GM19025 (cell line): ENCODE measurements around the gene PNPLA8.
"Not testable (repeated sequence)": the region's sequence is repeated elsewhere in the genome, so short reads cannot be mapped to it uniquely, and the experiment has no call there.

Source experiments
- ATAC-seq: cut with Tn5 transposase; IDR thresholded peaks from one replicate; pipeline ENCODE4 v1.9.1; 2021; ENCODE audit warnings: mild to moderate bottlenecking, low read depth, moderate library complexity; ENCODE audit not compliant: unreplicated experiment

The PNPLA8 gene, protein sequence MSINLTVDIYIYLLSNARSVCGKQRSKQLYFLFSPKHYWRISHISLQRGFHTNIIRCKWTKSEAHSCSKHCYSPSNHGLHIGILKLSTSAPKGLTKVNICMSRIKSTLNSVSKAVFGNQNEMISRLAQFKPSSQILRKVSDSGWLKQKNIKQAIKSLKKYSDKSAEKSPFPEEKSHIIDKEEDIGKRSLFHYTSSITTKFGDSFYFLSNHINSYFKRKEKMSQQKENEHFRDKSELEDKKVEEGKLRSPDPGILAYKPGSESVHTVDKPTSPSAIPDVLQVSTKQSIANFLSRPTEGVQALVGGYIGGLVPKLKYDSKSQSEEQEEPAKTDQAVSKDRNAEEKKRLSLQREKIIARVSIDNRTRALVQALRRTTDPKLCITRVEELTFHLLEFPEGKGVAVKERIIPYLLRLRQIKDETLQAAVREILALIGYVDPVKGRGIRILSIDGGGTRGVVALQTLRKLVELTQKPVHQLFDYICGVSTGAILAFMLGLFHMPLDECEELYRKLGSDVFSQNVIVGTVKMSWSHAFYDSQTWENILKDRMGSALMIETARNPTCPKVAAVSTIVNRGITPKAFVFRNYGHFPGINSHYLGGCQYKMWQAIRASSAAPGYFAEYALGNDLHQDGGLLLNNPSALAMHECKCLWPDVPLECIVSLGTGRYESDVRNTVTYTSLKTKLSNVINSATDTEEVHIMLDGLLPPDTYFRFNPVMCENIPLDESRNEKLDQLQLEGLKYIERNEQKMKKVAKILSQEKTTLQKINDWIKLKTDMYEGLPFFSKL

GRCh38 chr7:108525985-108526767, at the start of gene PNPLA8:
PNPLA8 (minus strand) TSS chr7:108526135; CDS start chr7:108515491, 10,644 bp downstream.
- ATAC-seq: peak; percentile 90

- no peak for ATAC-seq
Observed at GRCh38 chr7:108575156-108575555, 49.2 kb upstream of the PNPLA8 start.

DNA sequence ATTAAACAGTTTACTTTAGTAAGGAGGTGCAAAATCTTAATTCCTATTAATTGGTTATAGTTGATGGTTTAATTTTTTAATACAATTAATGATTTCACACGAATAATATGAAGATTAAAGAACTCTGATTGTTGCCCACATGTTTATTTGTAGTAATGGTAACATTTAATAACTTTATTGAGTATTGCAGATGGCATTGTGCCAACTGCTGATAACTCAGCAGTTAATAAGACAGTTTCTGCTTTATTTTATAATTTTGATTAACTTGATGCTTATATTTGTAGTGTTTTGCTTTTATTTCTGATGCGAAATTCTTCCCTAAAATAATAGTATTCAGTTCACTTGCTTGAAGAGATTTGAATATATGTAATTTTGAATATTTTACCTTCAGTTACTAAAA, 46.5 kb upstream of the PNPLA8 start:
- ATAC-seq: no peak

GRCh38 chr7:108570146-108570755, 44.3 kb upstream of the PNPLA8 start:
- ATAC-seq: peak; percentile 8

DNA sequence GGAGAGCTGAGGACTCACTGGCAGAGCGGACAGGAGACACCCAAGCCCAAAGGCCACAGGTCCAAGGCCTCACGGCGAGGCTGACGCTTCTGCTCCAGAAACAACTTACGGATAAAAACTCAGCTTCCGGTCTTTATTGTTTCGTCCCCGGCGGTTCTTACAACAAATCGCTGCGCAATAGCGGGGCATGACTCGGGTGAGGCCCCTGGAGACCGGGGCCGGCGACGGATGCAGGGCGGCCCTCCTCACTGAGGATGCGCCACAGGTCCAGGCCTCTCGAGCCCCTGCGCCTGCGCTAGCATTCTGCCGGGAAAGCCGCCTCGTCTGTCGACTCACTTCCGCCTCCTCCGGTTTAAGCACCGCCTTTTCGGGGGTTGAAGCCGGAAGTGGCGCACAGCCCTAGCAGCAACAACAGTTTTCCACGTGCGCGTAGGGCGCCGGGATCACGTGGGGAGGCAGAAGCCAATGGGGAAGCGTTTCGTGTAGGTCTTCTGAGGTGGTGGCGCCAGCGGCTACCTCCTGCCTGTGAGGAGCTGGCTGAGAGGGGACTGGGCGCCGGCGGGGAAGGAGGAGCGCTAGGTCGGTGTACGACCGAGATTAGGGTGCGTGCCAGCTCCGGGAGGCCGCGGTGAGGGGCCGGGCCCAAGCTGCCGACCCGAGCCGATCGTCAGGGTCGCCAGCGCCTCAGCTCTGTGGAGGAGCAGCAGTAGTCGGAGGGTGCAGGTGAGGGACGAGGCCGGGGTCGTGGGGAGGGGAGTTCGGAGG, 43.6 kb upstream of the PNPLA8 start, which contains the start of the genes DNAJB9 and THAP5:
Gene DNAJB9 (plus strand): TSS at position 494 of the 765 bp plus-strand sequence. CDS start 1,853 bp downstream, outside the sequence.
Gene THAP5 (minus strand): TSS at position 326 of the 765 bp plus-strand sequence. CDS start 137 bp downstream, at position 189.
- ATAC-seq: peak; percentile 92

GRCh38 chr7:108568801-108569380, 43.0 kb upstream of the PNPLA8 start:
- no peak for ATAC-seq

DNA sequence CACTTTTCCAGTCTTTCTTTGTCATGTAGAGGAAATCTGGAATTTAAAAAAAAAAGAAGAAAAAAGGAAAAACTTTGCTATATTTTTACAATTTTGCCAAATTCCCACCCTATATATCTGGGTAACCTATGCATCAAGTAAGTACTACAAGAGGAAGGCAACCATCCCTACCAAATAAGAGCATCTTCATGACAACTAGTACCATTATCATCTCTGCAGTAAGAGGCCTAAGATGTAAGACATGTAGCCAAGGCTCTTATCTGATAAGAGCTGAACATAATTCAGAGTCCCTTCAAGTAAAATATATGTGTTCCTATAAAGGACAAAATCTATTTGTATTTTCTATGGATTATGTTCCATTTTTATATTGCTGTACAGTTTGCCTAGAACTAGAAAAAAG, 40.1 kb upstream of the PNPLA8 start:
- ATAC-seq: no peak

GRCh38 chr7:108561047-108561619, 35.2 kb upstream of the PNPLA8 start:
- no peak for ATAC-seq

DNA sequence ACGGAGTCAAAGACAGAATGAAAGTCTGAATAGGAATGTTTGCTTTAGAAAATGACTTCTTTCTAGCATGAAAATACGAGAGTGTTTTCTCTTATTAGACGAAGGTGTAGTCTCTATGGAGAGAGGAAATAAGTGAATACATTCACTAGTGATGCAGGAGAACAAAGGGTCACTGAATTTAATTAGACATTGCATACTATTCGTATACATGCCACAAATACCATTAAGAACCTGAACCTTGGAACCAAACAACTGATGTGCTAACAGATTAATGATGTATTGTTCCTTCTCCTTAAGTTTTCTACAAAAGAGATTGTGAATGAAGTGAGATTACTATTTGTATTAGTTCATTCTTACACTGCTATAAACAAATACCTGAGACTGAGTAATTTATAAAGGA, 33.3 kb upstream of the PNPLA8 start:
- no peak for ATAC-seq

DNA sequence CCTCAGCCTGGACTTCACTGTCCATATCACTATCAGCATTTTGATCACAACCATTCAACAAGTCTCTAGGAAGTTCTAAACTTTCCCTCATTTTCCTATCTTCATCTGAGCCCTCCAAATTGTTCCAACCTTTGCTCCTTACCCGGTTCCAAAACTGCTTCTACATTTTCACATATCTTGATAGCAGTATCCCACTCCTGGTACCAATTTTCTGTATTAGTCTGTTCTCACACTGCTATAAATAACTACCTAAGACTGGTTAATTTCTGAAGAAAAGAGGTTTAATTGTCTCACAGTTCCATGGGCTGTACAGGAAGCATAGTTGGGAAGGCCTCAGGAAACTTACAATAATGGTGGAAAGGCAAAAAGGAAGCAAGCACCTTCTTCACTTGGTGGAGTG, 31.7 kb upstream of the PNPLA8 start:
- ATAC-seq: no peak

- no peak for ATAC-seq
Observed at GRCh38 chr7:108557191-108557590, 31.3 kb upstream of the PNPLA8 start.

DNA sequence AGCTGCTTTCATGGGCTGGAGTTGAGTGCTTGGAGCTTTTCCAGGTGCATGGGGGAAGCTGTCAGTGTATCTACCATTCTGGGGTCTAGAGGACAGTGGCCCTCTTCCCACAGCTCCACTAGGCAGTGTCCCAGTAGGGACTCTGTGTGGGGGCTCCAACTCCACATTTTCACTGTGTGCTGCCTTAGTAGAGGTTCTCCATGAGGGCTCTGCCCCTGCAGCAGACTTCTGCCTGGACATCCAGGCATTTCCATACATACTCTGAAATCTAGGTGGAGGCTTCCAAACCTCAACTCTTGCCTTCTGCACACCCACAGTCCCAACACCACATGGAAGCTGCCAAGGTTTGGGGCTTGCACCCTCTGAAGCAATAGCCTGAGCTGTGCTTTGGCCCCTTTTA, 30.7 kb upstream of the PNPLA8 start:
- not testable (repeated sequence) for ATAC-seq

DNA sequence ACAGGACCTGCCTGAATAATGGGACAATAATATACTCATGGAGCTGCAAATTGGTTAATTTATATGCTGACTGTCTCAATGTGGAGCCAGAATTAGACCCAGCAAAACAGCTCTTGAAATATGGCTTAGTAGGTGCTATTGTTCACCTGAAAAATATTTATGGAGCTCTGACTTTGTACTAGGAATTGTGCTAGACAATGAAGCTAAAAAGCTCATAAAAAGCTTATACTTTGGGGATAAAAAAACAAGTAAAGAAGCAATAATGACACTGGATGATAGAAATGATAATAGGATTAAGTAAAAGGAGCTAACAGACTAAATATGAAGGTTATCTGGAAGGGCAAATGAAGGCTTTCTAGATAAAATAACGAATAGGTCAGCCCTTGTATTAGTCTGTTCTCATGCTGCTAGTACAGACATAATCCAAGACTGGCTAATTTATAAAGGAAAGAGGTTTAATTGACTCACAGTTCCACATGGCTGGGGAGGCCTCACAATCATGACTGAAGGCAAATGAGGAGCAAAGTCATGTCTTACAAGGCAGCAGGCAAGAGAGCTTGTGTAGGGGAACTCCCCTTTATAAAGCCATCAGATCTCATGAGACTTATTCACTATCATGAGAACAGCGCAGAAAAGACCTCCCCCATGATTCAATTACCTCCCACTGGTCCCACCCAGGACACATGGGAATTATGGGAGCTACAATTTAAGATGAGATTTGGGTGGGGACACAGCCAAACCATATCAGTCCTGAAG, 22.4 kb upstream of the PNPLA8 start:
- not testable (repeated sequence) for ATAC-seq

- no peak for ATAC-seq
Observed at GRCh38 chr7:108541478-108541877, 15.5 kb upstream of the PNPLA8 start.

- ATAC-seq: not testable (repeated sequence)
Observed at GRCh38 chr7:108538685-108539084, 12.8 kb upstream of the PNPLA8 start.

DNA sequence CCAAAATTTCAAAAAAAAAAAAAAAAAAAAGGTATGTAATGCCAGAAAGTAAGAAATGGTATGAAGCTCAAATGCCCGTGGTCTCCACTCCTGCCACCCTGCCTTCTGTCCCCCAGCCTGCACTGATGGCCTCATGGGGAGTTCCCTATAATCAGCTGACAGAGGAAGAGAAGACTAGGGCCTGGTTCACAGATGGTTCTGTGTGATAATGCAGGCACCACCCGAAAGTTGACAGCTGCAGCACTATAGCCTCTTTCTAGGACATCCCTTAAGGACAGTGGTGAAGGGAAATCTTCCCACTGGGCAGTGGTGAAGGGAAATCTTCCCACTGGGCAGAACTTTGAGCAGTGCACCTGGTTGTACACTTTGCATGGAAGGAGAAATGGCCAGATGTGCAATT, 12.3 kb upstream of the PNPLA8 start:
- not testable (repeated sequence) for ATAC-seq

DNA sequence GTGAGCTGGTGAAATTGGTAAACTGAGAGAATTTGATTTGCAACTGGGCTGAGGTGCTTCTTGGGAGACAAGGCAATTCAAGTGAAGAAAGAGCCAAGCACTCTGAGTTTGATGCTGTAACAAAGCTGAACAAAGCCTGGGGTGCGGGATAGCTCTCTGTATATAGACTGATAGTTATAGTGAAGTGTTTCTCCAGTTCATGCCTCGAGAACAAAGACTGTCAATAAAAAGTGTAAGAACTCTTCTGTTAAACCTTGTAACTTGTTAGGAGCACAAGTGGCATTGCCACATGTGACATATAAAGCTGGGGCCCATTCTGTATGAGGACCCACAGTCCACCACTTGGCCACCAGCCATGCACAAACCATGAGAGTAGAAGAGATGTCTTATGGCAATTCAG, 11.3 kb upstream of the PNPLA8 start:
- no peak for ATAC-seq

GRCh38 chr7:108535744-108536143, 9.8 kb upstream of the PNPLA8 start:
- no peak for ATAC-seq
